SK-N-SH treated with all-trans-retinoic acid at 6 μM for 48 hours (cell line): ENCODE data around the gene FAM171A1.

Source experiments
- ARNTL ChIP-seq: fragments of 450-650 bp; formaldehyde crosslinking; IDR thresholded peaks from 2 replicates; pipeline ENCODE4 v1.5.0; 2020; ENCODE audit warnings: low read depth, mild to moderate bottlenecking, moderate library complexity, borderline replicate concordance
- OSR1 ChIP-seq: fragments of 250-450 bp; sonication (Bioruptor Pico); IDR thresholded peaks from 2 replicates; pipeline ENCODE4 v1.8.0; 2022; ENCODE audit warnings: moderate library complexity, mild to moderate bottlenecking, inconsistent platforms
- POU6F1 ChIP-seq: fragments of 250-450 bp; sonication (Bioruptor Pico); IDR thresholded peaks from 2 replicates; pipeline ENCODE4 v1.8.0; 2021; ENCODE audit warnings: low read depth, mild to moderate bottlenecking, moderate library complexity, borderline replicate concordance
- PPARA ChIP-seq: fragments of 250-450 bp; sonication (Bioruptor Pico); IDR thresholded peaks from 2 replicates; pipeline ENCODE4 v1.5.0; 2020; ENCODE audit warnings: mild to moderate bottlenecking, borderline replicate concordance
- ZFP3 ChIP-seq: fragments of 250-450 bp; sonication (Bioruptor Pico); IDR thresholded peaks from 2 replicates; pipeline ENCODE4 v1.5.0; 2020; ENCODE audit warnings: mild to moderate bottlenecking, moderate library complexity
- TF ChIP-seq, protein P1 (sequence below): fragments of 250-450 bp; sonication (Bioruptor Pico); IDR thresholded peaks from 2 replicates; pipeline ENCODE4 v1.5.1; 2020; ENCODE audit warnings: low read depth, mild to moderate bottlenecking, moderate library complexity

- TF ChIP-seq ARNTL (CRISPR knock-in tag) = no peak
- TF ChIP-seq OSR1 (CRISPR knock-in tag) = no peak
- TF ChIP-seq ZFP3 (CRISPR knock-in tag) = no peak
- no peak for TF ChIP-seq PPARA
- TF ChIP-seq POU6F1 (CRISPR knock-in tag) = no peak
- TF ChIP-seq, protein P1, sequence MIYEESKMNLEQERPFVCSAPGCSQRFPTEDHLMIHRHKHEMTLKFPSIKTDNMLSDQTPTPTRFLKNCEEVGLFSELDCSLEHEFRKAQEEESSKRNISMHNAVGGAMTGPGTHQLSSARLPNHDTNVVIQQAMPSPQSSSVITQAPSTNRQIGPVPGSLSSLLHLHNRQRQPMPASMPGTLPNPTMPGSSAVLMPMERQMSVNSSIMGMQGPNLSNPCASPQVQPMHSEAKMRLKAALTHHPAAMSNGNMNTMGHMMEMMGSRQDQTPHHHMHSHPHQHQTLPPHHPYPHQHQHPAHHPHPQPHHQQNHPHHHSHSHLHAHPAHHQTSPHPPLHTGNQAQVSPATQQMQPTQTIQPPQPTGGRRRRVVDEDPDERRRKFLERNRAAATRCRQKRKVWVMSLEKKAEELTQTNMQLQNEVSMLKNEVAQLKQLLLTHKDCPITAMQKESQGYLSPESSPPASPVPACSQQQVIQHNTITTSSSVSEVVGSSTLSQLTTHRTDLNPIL (CRISPR knock-in tag) = no peak
Measured at GRCh38 chr10:15345450-15345849, 25.6 kb downstream of the FAM171A1 start.
